Upper lobe of left lung (tissue), 4 donors: ENCODE measurements around the gene RBKS.

ENCODE experiments used
- CTCF ChIP-seq, 6 experiments: fragments of 450-650 bp in 4 of 6; fragments of 200-600 bp in 2 of 6; sonication (generic) in 2 of 6; IDR thresholded peaks; one replicate each; pipeline ENCODE4 v1.5.1; 2016 to 2019; ENCODE audit warnings: antibody characterized with exemption in 6 of 6
- POLR2AphosphoS5 ChIP-seq, 2 donors: sonication (generic); formaldehyde crosslinking; IDR thresholded peaks; one replicate each; pipeline ENCODE4 v1.5.1; 2017; ENCODE audit warnings: antibody characterized with exemption in 2 of 2

GRCh38 chr2:27806311-27807059, 83.7 kb downstream of the RBKS start:
- TF ChIP-seq POLR2AphosphoS5 (IDR thresholded peaks at IDR 0.05) (no peak), CTCF (IDR thresholded peaks at IDR 0.05) (no peak)
